ENCODE measurements around the gene MROH2B.

The MROH2B gene

DNA sequence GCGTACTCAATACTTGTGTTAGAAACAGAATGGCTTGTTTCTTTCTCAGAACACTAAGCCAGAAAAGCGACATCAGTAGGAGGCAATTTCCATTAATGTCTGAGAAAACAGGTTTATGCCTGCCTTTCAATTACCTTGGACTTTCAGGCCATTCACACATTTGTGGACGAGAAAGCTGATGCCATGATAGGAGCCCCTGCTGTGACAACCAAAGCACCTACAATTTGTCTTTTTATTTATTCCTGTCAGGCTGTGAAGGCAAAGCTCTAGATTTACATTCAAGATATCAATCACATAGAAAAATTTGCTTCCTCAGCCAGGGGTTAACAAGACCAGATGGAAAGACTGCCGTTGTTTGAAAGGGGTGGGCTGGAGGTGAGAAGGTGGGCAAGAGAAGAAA lies 85.6 kb downstream of the MROH2B start:
- no peak overlapping the region for H3K27ac ChIP-seq
- TF ChIP-seq, protein P1, sequence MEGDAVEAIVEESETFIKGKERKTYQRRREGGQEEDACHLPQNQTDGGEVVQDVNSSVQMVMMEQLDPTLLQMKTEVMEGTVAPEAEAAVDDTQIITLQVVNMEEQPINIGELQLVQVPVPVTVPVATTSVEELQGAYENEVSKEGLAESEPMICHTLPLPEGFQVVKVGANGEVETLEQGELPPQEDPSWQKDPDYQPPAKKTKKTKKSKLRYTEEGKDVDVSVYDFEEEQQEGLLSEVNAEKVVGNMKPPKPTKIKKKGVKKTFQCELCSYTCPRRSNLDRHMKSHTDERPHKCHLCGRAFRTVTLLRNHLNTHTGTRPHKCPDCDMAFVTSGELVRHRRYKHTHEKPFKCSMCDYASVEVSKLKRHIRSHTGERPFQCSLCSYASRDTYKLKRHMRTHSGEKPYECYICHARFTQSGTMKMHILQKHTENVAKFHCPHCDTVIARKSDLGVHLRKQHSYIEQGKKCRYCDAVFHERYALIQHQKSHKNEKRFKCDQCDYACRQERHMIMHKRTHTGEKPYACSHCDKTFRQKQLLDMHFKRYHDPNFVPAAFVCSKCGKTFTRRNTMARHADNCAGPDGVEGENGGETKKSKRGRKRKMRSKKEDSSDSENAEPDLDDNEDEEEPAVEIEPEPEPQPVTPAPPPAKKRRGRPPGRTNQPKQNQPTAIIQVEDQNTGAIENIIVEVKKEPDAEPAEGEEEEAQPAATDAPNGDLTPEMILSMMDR (conservative IDR thresholded peaks at IDR 0.05), result no peak

DNA sequence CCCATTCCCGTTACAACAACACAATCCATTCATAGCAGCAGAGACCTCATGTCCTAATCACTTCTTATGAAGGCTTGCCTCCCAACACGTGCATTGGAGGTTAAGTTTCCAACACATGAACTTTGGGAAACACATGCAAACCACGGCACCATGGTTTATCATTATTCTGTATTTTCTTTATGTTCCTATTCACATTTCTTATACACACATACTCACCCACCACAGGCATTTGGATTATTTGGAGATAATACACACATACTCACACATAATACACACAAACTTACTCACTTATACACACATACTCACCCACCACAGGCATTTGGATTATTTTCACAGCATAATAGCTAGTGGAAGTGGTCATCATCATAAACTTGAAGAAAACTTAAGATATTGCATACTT lies 86.3 kb downstream of the MROH2B start:
- no peak overlapping the region for H3K27ac ChIP-seq

DNA sequence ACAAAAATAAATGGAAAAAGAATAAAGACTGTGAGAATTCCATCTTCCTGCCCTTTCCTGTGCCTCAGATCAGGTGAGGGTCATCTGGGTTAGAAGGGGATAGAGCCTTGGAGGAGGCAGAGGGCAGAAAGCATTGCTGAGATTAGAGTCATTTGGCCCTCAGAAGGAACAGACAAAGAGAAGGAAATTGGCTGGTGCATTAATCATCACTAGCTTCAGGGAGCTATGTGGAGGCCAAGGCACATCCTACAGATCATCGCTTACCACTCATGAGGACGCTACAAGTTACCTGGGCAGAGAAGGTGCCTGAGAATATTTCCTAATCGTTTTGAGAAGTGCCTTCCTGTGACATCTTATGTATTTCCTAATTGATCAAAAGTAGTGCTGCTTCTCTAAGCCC lies 87.4 kb downstream of the MROH2B start:
- no peak overlapping the region for H3K27ac ChIP-seq
- TF ChIP-seq, protein P1 (conservative IDR thresholded peaks at IDR 0.05), result no peak

More for the DNA sequence above, 86.3 kb downstream of the MROH2B start:
- TF ChIP-seq, protein P1 (conservative IDR thresholded peaks at IDR 0.05), result no peak

DNA sequence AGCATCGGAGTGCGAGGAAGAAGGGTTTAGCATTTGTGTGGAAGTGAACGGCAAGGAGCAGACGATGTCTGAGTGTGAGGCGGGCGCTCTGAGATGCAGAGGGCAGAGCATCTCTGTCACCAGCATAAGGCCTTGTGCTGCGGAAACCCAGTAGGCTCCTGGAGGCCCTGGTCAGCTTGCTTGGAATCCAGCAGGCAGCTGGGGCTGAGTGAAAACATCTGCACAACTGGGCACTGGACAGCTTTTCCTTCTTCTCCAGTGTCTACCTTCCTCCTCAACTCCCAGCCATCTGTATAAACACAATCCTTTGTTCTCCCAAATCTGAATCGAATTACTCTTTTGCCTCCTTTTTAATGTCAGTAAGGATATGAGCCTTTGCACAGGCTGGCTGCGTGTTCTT lies 89.7 kb downstream of the MROH2B start:
- TF ChIP-seq, protein P1 (conservative IDR thresholded peaks at IDR 0.05), result no peak

DNA sequence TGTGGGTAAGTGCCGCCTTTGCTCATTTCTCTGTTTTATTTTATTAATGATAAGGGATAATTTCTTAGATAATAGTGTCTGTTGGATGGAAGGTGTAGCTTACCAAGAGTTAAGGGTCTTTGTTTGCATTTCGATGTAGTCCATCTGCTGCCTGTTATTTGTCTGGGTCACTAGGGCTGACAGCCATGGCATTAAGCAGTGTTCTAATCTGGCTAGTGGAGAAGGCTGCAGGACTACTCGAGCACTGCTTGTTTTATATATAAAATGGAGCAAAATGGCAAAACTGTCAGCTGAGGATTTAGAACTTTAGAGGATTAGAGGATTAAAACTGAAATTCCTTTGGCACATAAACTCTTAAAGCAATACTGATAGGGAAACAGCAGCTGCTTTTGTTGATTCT lies 94.3 kb downstream of the MROH2B start:
- TF ChIP-seq, protein P1 (conservative IDR thresholded peaks at IDR 0.05), result no peak
- H3K27ac ChIP-seq, result no peak overlapping the region

More for the DNA sequence above, 89.7 kb downstream of the MROH2B start:
- H3K27ac ChIP-seq, result no peak overlapping the region

DNA sequence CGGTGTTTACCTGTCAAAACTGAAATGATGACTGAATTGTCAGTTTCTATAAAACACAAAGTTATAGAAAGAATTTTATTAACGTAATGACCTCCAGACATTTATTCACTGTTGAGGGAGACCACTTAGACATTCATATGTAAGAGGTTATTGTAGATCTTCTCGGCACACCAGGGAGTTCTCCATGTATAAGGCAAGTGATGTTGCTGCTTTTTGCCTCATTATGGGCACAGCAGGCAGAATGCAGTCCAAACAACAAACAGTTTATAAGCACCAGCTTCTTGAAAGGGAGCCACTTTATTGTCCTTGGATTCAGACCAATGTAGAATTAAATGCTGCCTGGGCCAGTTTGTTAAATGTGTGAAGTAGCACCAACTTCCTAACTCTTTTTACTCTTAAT lies 95.1 kb downstream of the MROH2B start:
- H3K27ac ChIP-seq, result no peak overlapping the region

DNA sequence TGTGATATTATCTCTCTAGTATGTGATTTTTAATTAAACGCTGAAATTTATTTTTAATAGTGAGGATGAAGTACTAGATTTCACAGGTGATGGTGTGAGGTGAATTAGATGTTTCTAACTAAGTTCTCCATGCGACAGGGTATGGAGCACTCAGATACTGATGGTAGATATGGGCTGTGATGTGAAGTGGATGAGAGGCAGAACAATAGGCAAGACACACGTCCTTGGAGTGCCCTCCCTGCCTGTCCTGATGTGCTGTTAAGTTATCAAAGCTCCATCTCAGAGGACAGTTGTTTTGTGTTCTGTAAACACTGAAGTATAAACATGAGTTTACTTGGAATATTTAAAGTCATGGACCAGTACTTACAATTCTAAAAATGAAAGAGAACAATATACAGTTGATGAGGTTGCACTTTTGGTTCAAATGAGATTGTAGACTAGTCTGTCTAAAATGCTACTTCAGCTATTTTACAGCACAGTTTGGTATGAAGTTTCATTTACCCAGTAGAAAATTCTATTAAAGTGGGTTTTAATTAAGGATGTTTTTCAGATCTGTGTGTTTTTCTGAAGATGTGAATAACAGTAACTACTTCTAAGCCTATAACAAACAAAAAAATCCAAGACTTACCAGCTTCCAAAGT lies 97.7 kb downstream of the MROH2B start:
- TF ChIP-seq, protein P1 (conservative IDR thresholded peaks at IDR 0.05), result no peak
- H3K27ac ChIP-seq, result no peak overlapping the region

More for the DNA sequence above, 95.1 kb downstream of the MROH2B start:
- TF ChIP-seq, protein P1 (conservative IDR thresholded peaks at IDR 0.05), result no peak
